ENCODE results near the gene EPS8L3. TPM values are rescaled to one million over a fixed set of nuclear protein-coding genes. Genes with fewer than 3 reads are reported as not detected.

Gene EPS8L3
- total and polyA plus RNA-seq, 4 donors: 0.09 to 0.38 (median 0.15) TPM; not detected in 1

DNA sequence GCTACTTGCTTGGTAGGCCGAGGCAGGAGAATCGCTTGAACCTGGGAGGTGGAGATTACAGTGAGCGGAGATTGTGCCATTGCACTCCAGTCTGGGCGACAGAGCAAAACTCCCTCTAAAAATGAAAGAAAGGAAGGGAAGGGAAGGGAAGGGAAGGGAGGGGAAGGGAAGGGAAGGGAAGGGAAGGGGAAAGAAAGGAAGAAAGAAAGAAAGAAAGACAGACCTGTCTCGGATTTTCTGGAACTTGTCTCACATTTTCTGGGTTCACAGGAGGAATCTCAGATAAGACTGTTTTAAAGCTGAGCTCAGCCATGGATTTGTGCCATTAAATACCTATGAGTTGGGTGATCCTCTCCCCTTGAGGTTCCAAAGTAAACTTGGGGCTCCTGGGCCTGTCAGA lies 38.8 kb downstream of the EPS8L3 start:
- 91% methylated on average over 5 of the region's 5 CpGs for WGBS
- TF ChIP-seq MAX (IDR thresholded peaks at IDR 0.05): no peak
- no peak for TF ChIP-seq FOXA1 (IDR thresholded peaks at IDR 0.05)
- Histone ChIP-seq H3K9me3 (ENCODE audit: control insufficient read depth in 4 of 4, low read length in 3 of 4) (no peaks in the 10 kb centered on the region), H3K4me3 (ENCODE audit: low read depth in 1 of 3, low read length in 3 of 3) (no peak overlapping the region), H3K4me1 (ENCODE audit: control insufficient read depth in 4 of 4, insufficient read depth in 4 of 4, low read length in 3 of 4) (no peaks in the 10 kb centered on the region), H3K36me3 (ENCODE audit: control insufficient read depth in 4 of 4, insufficient read depth in 3 of 4, low read depth in 1 of 4, low read length in 3 of 4) (no peaks in the 10 kb centered on the region), H3K27me3 (ENCODE audit: control insufficient read depth in 4 of 4, insufficient read depth in 4 of 4, low read length in 3 of 4) (no peaks in the 10 kb centered on the region), H3K27ac (ENCODE audit: low read depth in 1 of 2, low read length in 2 of 2) (no peak overlapping the region), H3K9ac (ENCODE audit: low read depth in 1 of 2, low read length in 2 of 2) (no peak overlapping the region)
- DNase-seq (ENCODE audit: low spot score): no peak

- TF ChIP-seq RXRA (IDR thresholded peaks at IDR 0.05) (no peak), SP1 (IDR thresholded peaks at IDR 0.05) (no peak), MAX (IDR thresholded peaks at IDR 0.05) (no peak), FOXA1 (IDR thresholded peaks at IDR 0.05) (no peak), HNF4G (IDR thresholded peaks at IDR 0.05) (no peak), NR2F2 (IDR thresholded peaks at IDR 0.05) (no peak), ZBTB33 (IDR thresholded peaks at IDR 0.05) (no peak), FOXA2 (IDR thresholded peaks at IDR 0.05) (no peak), GABPA (IDR thresholded peaks at IDR 0.05 in 1 of 2, conservative IDR thresholded peaks at IDR 0.05 in 1 of 2) (no peak), CTCF (IDR thresholded peaks at IDR 0.05; ENCODE audit: low read depth, low read length, missing input control) (no peak), TAF1 (conservative IDR thresholded peaks at IDR 0.05) (no peak), RAD21 (IDR thresholded peaks at IDR 0.05) (no peak), REST (IDR thresholded peaks at IDR 0.05) (no peak), JUND (IDR thresholded peaks at IDR 0.05) (no peak), HNF4A (conservative IDR thresholded peaks at IDR 0.05) (no peak), EGR1 (IDR thresholded peaks at IDR 0.05; ENCODE audit: low read depth in 2 of 2) (no peak), YY1 (IDR thresholded peaks at IDR 0.05) (no peak)
- TF ChIP-seq, protein P1, sequence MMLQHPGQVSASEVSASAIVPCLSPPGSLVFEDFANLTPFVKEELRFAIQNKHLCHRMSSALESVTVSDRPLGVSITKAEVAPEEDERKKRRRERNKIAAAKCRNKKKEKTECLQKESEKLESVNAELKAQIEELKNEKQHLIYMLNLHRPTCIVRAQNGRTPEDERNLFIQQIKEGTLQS (IDR thresholded peaks at IDR 0.05): no peak
- Histone ChIP-seq H3K4me1 (ENCODE audit: control insufficient read depth in 4 of 4, insufficient read depth in 4 of 4, low read length in 3 of 4) (no peaks in the 10 kb centered on the region), H3K27me3 (ENCODE audit: control insufficient read depth in 4 of 4, insufficient read depth in 4 of 4, low read length in 3 of 4) (no peaks in the 10 kb centered on the region), H3K36me3 (ENCODE audit: control insufficient read depth in 4 of 4, insufficient read depth in 3 of 4, low read depth in 1 of 4, low read length in 3 of 4) (no peaks in the 10 kb centered on the region), H3K9me3 (ENCODE audit: control insufficient read depth in 4 of 4, low read length in 3 of 4) (no peaks in the 10 kb centered on the region), H3K27ac (ENCODE audit: low read depth in 1 of 2, low read length in 2 of 2) (no peak overlapping the region), H3K9ac (ENCODE audit: low read depth in 1 of 2, low read length in 2 of 2) (no peak overlapping the region), H3K4me3 (ENCODE audit: low read depth in 1 of 3, low read length in 3 of 3) (no peak overlapping the region)
- WGBS: 91% methylated on average over 7 of the region's 7 CpGs
- no peak for DNase-seq (ENCODE audit: low spot score)
These were observed 40.6 kb downstream of the EPS8L3 start for GRCh38 chr1:109722908-109723691.

Data from liver (tissue), 9 donors.